ENCODE data around the gene DEPDC1B. TPM values are rescaled to one million over a fixed set of nuclear protein-coding genes. Genes with fewer than 3 reads are reported as not detected.
"Not testable (repeated sequence)": the region's sequence is repeated elsewhere in the genome, so short reads cannot be mapped to it uniquely, and the experiment has no call there.

DEPDC1B gene
- total RNA-seq, 6 experiments from 2014 or later: 2.7 to 8.5 (median 6.5) TPM

- no peaks in the 10 kb centered on the region for H3K36me3 Mint-ChIP-seq (ENCODE audit: low read depth)
- H3K9me3 Mint-ChIP-seq: peaks cover 12% of the 10 kb centered on the region
These were observed 121.7 kb downstream of the DEPDC1B start for GRCh38 chr5:60578315-60578714.

DNA sequence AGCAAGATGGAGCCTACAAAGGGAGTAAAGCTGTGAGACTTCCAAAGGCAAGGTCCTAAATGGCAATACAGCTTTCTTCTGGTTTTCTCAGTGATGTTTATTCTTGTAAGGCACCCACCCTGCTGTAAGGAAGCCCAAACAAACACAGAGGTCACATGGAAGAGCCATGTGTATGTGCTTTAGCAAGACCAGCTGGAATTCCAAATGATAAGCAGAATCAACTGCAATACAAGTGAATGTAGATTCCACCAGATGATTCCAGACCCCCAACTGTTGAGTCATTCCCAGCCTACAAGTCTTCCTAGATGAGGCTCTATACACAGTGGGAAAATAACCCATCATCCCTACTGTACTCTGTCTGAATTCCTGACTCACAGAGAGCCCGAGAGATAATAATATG lies 122.8 kb downstream of the DEPDC1B start:
- peaks cover 18% of the 10 kb centered on the region for H3K9me3 Mint-ChIP-seq
- H3K4me1 Mint-ChIP-seq (ENCODE audit: low read depth): no peaks in the 10 kb centered on the region
- H3K27ac Mint-ChIP-seq: no peak overlapping the region
- no peaks in the 10 kb centered on the region; the same call in 1 of the 2 replicates for H3K27me3 Mint-ChIP-seq (ENCODE audit: insufficient read depth)
- no peaks in the 10 kb centered on the region for H3K36me3 Mint-ChIP-seq (ENCODE audit: low read depth)
- DNase-seq: no peak
- no peak overlapping the region for H3K4me3 Mint-ChIP-seq
- TF ChIP-seq, protein P1, sequence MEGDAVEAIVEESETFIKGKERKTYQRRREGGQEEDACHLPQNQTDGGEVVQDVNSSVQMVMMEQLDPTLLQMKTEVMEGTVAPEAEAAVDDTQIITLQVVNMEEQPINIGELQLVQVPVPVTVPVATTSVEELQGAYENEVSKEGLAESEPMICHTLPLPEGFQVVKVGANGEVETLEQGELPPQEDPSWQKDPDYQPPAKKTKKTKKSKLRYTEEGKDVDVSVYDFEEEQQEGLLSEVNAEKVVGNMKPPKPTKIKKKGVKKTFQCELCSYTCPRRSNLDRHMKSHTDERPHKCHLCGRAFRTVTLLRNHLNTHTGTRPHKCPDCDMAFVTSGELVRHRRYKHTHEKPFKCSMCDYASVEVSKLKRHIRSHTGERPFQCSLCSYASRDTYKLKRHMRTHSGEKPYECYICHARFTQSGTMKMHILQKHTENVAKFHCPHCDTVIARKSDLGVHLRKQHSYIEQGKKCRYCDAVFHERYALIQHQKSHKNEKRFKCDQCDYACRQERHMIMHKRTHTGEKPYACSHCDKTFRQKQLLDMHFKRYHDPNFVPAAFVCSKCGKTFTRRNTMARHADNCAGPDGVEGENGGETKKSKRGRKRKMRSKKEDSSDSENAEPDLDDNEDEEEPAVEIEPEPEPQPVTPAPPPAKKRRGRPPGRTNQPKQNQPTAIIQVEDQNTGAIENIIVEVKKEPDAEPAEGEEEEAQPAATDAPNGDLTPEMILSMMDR (IDR thresholded peaks at IDR 0.05): no peak

More at GRCh38 chr5:60578315-60578714, 121.7 kb downstream of the DEPDC1B start:
- Mint-ChIP-seq H3K4me3 (no peak overlapping the region), H3K27me3 (ENCODE audit: insufficient read depth) (no peaks in the 10 kb centered on the region; the same call in 1 of the 2 replicates), H3K4me1 (ENCODE audit: low read depth) (no peaks in the 10 kb centered on the region), H3K27ac (no peak overlapping the region)
- TF ChIP-seq, protein P1 (IDR thresholded peaks at IDR 0.05): no peak
- DNase-seq: no peak

DNA sequence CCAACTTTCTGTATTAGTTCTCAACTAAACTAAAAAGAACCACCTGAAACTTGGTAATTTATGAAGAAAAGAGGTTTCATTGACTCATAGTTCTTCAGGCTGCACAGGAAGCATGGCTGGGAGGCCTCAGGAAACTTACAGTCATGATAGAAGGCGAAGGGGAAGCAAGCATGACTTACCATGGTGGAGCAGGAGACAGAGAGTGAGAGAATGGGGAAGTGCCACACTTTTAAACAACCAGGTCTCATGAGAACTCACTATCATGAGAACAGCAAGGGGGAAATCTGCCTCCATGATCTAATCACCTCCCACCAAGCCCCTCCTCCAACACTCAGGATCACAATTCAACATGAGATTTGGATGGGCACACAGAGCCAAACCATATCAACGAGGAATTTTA lies 123.5 kb downstream of the DEPDC1B start:
- H3K36me3 Mint-ChIP-seq (ENCODE audit: low read depth): no peaks in the 10 kb centered on the region
- no peak overlapping the region for H3K4me3 Mint-ChIP-seq
- no peak for DNase-seq
- H3K27ac Mint-ChIP-seq: no peak overlapping the region
- no peaks in the 10 kb centered on the region; the same call in 1 of the 2 replicates for H3K27me3 Mint-ChIP-seq (ENCODE audit: insufficient read depth)
- TF ChIP-seq, protein P1 (IDR thresholded peaks at IDR 0.05): no peak
- no peaks in the 10 kb centered on the region for H3K4me1 Mint-ChIP-seq (ENCODE audit: low read depth)
- peaks cover 18% of the 10 kb centered on the region for H3K9me3 Mint-ChIP-seq

DNA sequence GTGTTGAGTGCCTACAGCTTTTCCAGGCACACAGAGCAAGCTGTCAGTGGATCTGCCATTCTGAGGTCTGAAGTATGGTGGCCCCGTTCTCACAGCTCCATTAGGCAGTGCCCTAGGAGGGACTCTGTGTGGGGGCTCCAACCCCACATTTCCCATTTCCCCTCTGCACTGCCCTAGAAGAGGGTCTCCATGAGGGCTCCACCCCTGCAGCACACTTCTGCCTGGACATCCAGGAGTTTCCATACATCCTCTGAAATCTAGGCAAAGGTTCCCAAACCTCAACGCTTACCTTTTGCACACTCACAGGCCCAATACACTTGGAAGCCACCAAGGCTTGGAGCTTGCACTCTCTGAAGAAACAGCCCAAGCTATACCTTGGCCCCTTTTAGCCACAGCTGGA lies 131.3 kb downstream of the DEPDC1B start:
- no peak for DNase-seq
- TF ChIP-seq, protein P1 (IDR thresholded peaks at IDR 0.05): no peak
- Mint-ChIP-seq H3K4me1 (ENCODE audit: low read depth) (no peaks in the 10 kb centered on the region), H3K9me3 (peaks cover 23% of the 10 kb centered on the region), H3K4me3 (no peak overlapping the region), H3K27ac (no peak overlapping the region), H3K27me3 (ENCODE audit: insufficient read depth) (no peaks in the 10 kb centered on the region), H3K36me3 (ENCODE audit: low read depth) (no peaks in the 10 kb centered on the region)

- Mint-ChIP-seq H3K27me3 (ENCODE audit: insufficient read depth) (no peaks in the 10 kb centered on the region), H3K9me3 (peaks cover 7% of the 10 kb centered on the region; the same call in 1 of the 2 replicates), H3K4me1 (ENCODE audit: low read depth) (no peaks in the 10 kb centered on the region), H3K27ac (no peak overlapping the region), H3K36me3 (ENCODE audit: low read depth) (no peaks in the 10 kb centered on the region), H3K4me3 (no peak overlapping the region)
- TF ChIP-seq, protein P1 (IDR thresholded peaks at IDR 0.05): no peak
- no peak for DNase-seq
These were observed 136.2 kb downstream of the DEPDC1B start for GRCh38 chr5:60563696-60564324.

DNA sequence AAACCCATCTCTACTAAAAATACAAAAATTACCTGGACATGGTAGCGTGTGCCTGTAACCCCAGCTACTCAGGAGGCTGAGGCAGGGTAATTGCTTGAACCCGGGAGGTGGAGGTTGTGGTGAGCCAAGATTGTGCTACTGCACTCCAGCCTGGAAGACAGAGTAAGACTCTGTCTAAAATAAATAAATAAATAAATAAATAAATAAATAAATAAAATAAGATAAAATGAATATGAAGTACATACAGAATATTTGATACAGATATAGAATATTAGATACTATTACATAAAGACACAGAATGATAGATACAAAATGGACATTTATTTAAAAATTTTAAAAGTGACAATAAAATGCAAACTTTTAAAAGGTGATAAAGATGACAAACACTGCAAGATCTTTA lies 146.7 kb downstream of the DEPDC1B start:
- H3K27me3 Mint-ChIP-seq (ENCODE audit: insufficient read depth); H3K9me3 Mint-ChIP-seq; H3K4me3 Mint-ChIP-seq; DNase-seq; H3K36me3 Mint-ChIP-seq (ENCODE audit: low read depth); H3K4me1 Mint-ChIP-seq (ENCODE audit: low read depth); H3K27ac Mint-ChIP-seq: not testable (repeated sequence)

Measured in HFFc6 (cell line).